ENCODE data around the gene DNAJC28.
A peak's percentile ranks its signal among the peaks of the same experiment; 100 is the strongest.

Gene DNAJC28, protein sequence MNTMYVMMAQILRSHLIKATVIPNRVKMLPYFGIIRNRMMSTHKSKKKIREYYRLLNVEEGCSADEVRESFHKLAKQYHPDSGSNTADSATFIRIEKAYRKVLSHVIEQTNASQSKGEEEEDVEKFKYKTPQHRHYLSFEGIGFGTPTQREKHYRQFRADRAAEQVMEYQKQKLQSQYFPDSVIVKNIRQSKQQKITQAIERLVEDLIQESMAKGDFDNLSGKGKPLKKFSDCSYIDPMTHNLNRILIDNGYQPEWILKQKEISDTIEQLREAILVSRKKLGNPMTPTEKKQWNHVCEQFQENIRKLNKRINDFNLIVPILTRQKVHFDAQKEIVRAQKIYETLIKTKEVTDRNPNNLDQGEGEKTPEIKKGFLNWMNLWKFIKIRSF

GRCh38 chr21:33491373-33492102, at the start of gene DNAJC28:
Gene DNAJC28, minus strand, starts transcription at chr21:33491716. Its CDS starts 2,323 bp downstream, at chr21:33489393.
- peaks cover 3% of the 10 kb centered on the region for H3K9me3 ChIP-seq (ENCODE audit: severe bottlenecking)
- no peaks in the 10 kb centered on the region for H3K27me3 ChIP-seq (ENCODE audit: insufficient read depth, low read depth, severe bottlenecking)
- H3K36me3 ChIP-seq = no peaks in the 10 kb centered on the region
- peak within 1 kb of the TSS; percentile 81 for H3K4me3 ChIP-seq (ENCODE audit: low read depth, low read length)
- peak; percentile 98 for DNase-seq
- TF ChIP-seq CTCF (IDR thresholded peaks at IDR 0.05; ENCODE audit: low read depth, low read length) = no peak
- H3K27ac ChIP-seq = peak within 1 kb of the TSS; percentile 85

- peak overlapping the region; percentile 96 for H3K4me3 ChIP-seq (ENCODE audit: low read depth, low read length)
- H3K9me3 ChIP-seq (ENCODE audit: severe bottlenecking) = no peaks in the 10 kb centered on the region
- peaks cover 68% of the 10 kb centered on the region for H3K36me3 ChIP-seq
- no peaks in the 10 kb centered on the region for H3K27me3 ChIP-seq (ENCODE audit: insufficient read depth, low read depth, severe bottlenecking)
- H3K27ac ChIP-seq = peak overlapping the region; percentile 100
- no peak for TF ChIP-seq CTCF (IDR thresholded peaks at IDR 0.05; ENCODE audit: low read depth, low read length)
- DNase-seq = no peak
These were observed 49.7 kb upstream of the DNAJC28 start for GRCh38 chr21:33541105-33541711.

DNA sequence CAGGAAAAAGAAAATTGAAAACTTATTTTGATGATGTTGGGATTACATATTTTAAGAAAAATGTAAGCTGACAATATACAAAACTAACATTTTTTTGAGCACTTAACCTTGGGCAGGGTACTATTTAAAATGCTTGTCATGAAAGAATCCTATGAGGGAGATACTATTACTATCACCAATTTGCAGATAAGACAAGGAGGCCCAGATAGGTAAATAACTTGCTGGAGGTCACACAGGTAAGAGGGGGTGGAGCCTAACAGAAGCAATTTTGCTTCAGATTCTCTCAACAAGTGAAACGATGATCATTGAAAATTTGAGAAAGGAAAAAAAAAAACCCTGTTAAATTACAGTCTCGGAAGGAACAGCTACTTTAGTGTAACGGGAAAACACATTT, 49.2 kb upstream of the DNAJC28 start:
- no peak for TF ChIP-seq CTCF (IDR thresholded peaks at IDR 0.05; ENCODE audit: low read depth, low read length)
- peak overlapping the region; percentile 96; the same call in 1 of the 2 replicates for H3K4me3 ChIP-seq (ENCODE audit: low read depth, low read length)
- DNase-seq = no peak
- no peak overlapping the region; the same call in 1 of the 2 replicates for H3K27ac ChIP-seq
- H3K36me3 ChIP-seq = peaks cover 70% of the 10 kb centered on the region
- H3K27me3 ChIP-seq (ENCODE audit: insufficient read depth, low read depth, severe bottlenecking) = no peaks in the 10 kb centered on the region
- H3K9me3 ChIP-seq (ENCODE audit: severe bottlenecking) = no peaks in the 10 kb centered on the region

DNA sequence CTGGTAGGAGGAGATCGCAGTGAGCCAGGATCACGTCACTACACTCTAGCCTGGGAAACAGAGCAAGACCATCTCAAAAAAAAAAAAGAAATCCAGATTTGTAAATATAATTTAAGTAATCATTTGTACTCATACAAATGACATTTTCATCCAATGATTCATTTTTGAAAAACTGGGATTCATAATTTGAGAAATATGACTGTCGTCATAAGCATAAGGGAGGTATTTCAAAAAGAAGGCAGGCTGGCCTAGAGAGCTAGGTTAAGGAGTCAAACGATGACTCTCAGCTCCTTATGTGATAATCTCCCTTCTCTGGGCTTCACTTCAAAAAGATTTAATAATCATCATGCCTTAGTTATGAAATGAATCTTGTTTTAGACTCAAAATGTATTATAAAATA, 48.1 kb upstream of the DNAJC28 start:
- Histone ChIP-seq H3K27ac (no peak overlapping the region), H3K9me3 (ENCODE audit: severe bottlenecking) (no peaks in the 10 kb centered on the region), H3K27me3 (ENCODE audit: insufficient read depth, low read depth, severe bottlenecking) (no peaks in the 10 kb centered on the region), H3K4me3 (ENCODE audit: low read depth, low read length) (no peak overlapping the region), H3K36me3 (peaks cover 77% of the 10 kb centered on the region)
- no peak for DNase-seq
- no peak for TF ChIP-seq CTCF (IDR thresholded peaks at IDR 0.05; ENCODE audit: low read depth, low read length)

GRCh38 chr21:33537212-33537611, 45.7 kb upstream of the DNAJC28 start:
- H3K36me3 ChIP-seq = peaks cover 80% of the 10 kb centered on the region
- no peak for DNase-seq
- H3K9me3 ChIP-seq (ENCODE audit: severe bottlenecking) = no peaks in the 10 kb centered on the region
- no peak for TF ChIP-seq CTCF (IDR thresholded peaks at IDR 0.05; ENCODE audit: low read depth, low read length)
- no peak overlapping the region for H3K27ac ChIP-seq
- H3K27me3 ChIP-seq (ENCODE audit: insufficient read depth, low read depth, severe bottlenecking) = no peaks in the 10 kb centered on the region
- no peak overlapping the region for H3K4me3 ChIP-seq (ENCODE audit: low read depth, low read length)
